ENCODE data around the gene TK1. TPM values are rescaled to one million over a fixed set of nuclear protein-coding genes. Genes with fewer than 3 reads are reported as not detected.

Gene TK1
- total RNA-seq, 1 donor from 2014 or later, result 16.2 TPM

GRCh38 chr17:78129351-78130089, 57.3 kb downstream of the TK1 start:
- H3K9me3 Mint-ChIP-seq (ENCODE audit: unreplicated experiment), result no peaks in the 10 kb centered on the region
- no peak for DNase-seq (ENCODE audit: extremely low spot score, unreplicated experiment)
- H3K27me3 Mint-ChIP-seq (ENCODE audit: unreplicated experiment), result no peaks in the 10 kb centered on the region
- H3K27ac Mint-ChIP-seq (ENCODE audit: unreplicated experiment), result peak overlapping the region; percentile 47
- TF ChIP-seq CTCF (IDR thresholded peaks at IDR 0.05), result no peak
- peak overlapping the region; percentile 87 for H3K4me3 Mint-ChIP-seq (ENCODE audit: unreplicated experiment)
- H3K36me3 Mint-ChIP-seq (ENCODE audit: unreplicated experiment), result no peaks in the 10 kb centered on the region
- peaks cover 35% of the 10 kb centered on the region for H3K4me1 Mint-ChIP-seq (ENCODE audit: unreplicated experiment)

GRCh38 chr17:78128551-78129350, 58.1 kb downstream of the TK1 start, which contains the start of gene TMC6:
TSS of gene TMC6 (minus strand) at chr17:78128755. CDS start at chr17:78126832, 1,923 bp downstream.
- H3K27me3 Mint-ChIP-seq (ENCODE audit: unreplicated experiment), result no peaks in the 10 kb centered on the region
- H3K27ac Mint-ChIP-seq (ENCODE audit: unreplicated experiment), result peak within 1 kb of the TSS; percentile 66
- peaks cover 1% of the 10 kb centered on the region for H3K36me3 Mint-ChIP-seq (ENCODE audit: unreplicated experiment)
- TF ChIP-seq CTCF (IDR thresholded peaks at IDR 0.05), result no peak
- no peaks in the 10 kb centered on the region for H3K9me3 Mint-ChIP-seq (ENCODE audit: unreplicated experiment)
- no peak for DNase-seq (ENCODE audit: extremely low spot score, unreplicated experiment)
- peaks cover 36% of the 10 kb centered on the region for H3K4me1 Mint-ChIP-seq (ENCODE audit: unreplicated experiment)
- peak within 1 kb of the TSS; percentile 87 for H3K4me3 Mint-ChIP-seq (ENCODE audit: unreplicated experiment)

GRCh38 chr17:78127888-78128550, 58.8 kb downstream of the TK1 start:
- peaks cover 2% of the 10 kb centered on the region for H3K36me3 Mint-ChIP-seq (ENCODE audit: unreplicated experiment)
- no peaks in the 10 kb centered on the region for H3K27me3 Mint-ChIP-seq (ENCODE audit: unreplicated experiment)
- no peak for TF ChIP-seq CTCF (IDR thresholded peaks at IDR 0.05)
- DNase-seq (ENCODE audit: extremely low spot score, unreplicated experiment), result no peak
- peaks cover 36% of the 10 kb centered on the region for H3K4me1 Mint-ChIP-seq (ENCODE audit: unreplicated experiment)
- peak overlapping the region; percentile 66 for H3K27ac Mint-ChIP-seq (ENCODE audit: unreplicated experiment)
- no peaks in the 10 kb centered on the region for H3K9me3 Mint-ChIP-seq (ENCODE audit: unreplicated experiment)
- H3K4me3 Mint-ChIP-seq (ENCODE audit: unreplicated experiment), result peak overlapping the region; percentile 81

- no peak for TF ChIP-seq CTCF (IDR thresholded peaks at IDR 0.05)
- Mint-ChIP-seq H3K4me3 (ENCODE audit: unreplicated experiment) (peak overlapping the region; percentile 81), H3K9me3 (ENCODE audit: unreplicated experiment) (no peaks in the 10 kb centered on the region), H3K36me3 (ENCODE audit: unreplicated experiment) (peaks cover 4% of the 10 kb centered on the region), H3K4me1 (ENCODE audit: unreplicated experiment) (peaks cover 36% of the 10 kb centered on the region), H3K27me3 (ENCODE audit: unreplicated experiment) (no peaks in the 10 kb centered on the region), H3K27ac (ENCODE audit: unreplicated experiment) (peak overlapping the region; percentile 66)
- no peak for DNase-seq (ENCODE audit: extremely low spot score, unreplicated experiment)
Observed at GRCh38 chr17:78127239-78127887, 59.5 kb downstream of the TK1 start.
